Activated CD8-positive, alpha-beta memory T cell treated with anti-CD3 and anti-CD28 coated beads, Interleukin-2, amount 50 U/mL, for 24 hours (primary cell): ENCODE results near the gene ITK.
"Not testable (repeated sequence)": the region's sequence is repeated elsewhere in the genome, so short reads cannot be mapped to it uniquely, and the experiment has no call there.

Source experiments
- DNase-seq: peaks from one replicate; pipeline ENCODE4 v3.0.0-alpha.2; 2020; ENCODE audit errors: extremely low read depth

ITK gene

DNA sequence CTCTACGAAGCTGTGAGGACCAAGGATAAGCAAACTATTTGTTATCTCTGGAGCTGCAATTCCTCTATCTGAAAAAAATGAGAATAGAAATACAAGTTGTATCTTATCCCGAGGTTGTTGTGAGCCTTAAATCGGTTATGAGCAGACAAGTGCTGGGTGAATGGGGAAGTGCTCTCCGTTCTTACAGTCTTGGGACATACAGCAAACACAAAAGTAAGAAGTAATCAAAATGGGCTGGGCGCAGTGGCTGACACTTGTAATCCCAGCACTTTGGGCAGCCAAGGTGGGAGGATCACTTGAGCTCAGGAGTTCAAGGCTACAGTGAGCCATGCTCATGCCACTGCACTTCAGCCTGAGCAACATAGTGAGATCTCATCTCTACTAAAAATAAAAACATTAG is 31.7 kb downstream of the ITK start:
- no peak for DNase-seq

DNA sequence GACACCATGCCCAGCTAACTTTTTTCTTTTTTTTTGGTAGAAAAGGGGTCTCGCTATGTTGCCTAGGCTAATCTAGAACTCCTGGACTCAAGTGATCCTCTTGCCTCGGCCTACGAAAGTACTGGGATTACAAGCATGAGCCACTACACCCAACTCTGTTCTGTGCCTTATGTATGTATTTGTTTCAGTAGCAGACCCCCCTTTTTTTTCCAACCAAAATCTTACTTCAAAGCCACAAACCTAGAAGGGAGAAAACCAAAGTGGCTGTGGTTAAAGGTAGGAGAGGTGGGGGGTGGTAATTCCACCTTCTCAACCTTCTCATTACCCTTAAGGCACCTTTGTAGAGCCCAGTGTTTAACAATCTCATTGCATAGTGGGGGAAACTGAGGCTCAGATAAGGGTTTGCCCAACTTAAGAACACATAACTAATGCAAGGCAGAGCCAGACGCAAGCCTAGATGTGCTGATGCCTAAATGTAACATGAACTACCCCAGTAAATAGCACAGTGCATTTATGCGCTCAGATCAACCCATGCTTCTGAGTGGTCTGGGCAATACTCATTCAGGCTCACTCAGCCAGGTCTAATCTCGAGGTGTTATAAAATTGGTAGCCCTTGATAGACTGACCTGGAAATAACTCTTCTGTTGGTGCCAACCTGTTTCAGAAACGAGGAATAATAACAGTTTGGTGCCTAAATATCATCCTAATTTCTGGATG is 33.0 kb downstream of the ITK start:
- DNase-seq, result no peak

GRCh38 chr5:157214415-157214814 is 33.8 kb downstream of the ITK start:
- no peak for DNase-seq

DNA sequence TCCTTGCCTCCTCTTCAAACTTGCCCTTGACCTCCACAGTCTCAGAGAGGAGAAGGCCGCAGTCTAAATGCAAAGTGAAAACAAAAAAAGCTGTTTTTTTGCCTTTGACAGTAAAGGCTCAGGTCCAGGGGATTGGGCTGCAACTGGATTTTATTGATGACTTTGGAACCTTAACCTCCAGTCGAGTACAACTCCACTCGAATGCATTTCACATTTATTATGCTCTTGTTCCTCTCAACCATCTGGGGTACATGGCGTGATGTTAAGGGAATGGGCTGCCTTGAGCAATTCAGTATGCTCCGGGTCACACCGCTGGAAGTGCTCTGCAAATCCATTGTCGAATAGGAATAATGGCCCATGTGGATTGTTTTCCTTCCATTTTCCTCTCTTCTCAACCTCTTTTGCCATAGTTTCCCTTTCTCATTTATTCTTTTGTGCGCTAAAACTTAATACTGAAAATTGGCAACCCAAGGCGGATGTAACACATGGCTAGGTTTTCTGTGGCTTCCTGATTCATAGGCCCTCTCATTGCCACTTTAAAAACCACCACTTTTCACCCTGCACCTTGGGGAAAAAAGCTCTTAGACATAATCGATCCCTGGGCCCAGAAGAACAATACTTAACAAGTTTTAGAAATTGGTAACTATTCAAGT is 34.3 kb downstream of the ITK start:
- DNase-seq, result no peak

- DNase-seq, result no peak
Observed at GRCh38 chr5:157215514-157216167, 35.0 kb downstream of the ITK start.

DNA sequence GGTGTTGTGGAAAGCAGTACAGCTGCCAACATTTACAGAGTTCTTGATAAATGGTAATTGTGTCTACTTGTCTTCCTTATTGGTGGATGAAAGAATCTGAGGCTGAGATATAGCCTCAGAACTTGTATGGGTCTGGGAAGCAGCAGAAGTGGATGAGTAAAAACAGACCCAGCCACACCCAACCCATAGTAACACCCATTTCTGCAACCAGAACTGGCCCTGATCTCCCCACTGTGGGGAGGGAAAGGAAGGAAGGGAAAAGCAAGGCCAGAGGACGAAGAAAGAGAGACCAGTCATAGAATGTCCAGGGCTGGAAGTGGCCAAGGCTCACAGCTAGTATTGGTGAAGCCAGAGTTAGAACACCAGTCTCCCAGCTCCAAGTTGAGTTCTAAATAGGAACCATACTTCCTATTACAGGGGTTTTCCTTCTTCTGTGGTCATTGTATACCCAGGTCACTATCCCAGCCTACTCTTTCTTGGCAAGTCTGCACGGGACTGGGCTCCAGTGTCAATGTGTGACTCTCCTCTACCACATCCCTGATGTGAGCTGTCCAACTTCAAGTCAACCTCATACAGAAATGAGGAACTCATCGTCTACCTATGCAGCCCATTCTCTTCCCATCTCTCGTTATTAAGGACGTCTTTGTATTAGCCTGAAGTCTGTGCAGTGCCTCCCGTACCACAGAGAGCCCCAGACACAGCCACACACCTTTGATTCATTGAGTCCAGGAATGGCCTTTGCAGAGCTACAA is 35.9 kb downstream of the ITK start:
- no peak for DNase-seq

- DNase-seq, result no peak
Observed at GRCh38 chr5:157217289-157218024, 36.8 kb downstream of the ITK start.

DNA sequence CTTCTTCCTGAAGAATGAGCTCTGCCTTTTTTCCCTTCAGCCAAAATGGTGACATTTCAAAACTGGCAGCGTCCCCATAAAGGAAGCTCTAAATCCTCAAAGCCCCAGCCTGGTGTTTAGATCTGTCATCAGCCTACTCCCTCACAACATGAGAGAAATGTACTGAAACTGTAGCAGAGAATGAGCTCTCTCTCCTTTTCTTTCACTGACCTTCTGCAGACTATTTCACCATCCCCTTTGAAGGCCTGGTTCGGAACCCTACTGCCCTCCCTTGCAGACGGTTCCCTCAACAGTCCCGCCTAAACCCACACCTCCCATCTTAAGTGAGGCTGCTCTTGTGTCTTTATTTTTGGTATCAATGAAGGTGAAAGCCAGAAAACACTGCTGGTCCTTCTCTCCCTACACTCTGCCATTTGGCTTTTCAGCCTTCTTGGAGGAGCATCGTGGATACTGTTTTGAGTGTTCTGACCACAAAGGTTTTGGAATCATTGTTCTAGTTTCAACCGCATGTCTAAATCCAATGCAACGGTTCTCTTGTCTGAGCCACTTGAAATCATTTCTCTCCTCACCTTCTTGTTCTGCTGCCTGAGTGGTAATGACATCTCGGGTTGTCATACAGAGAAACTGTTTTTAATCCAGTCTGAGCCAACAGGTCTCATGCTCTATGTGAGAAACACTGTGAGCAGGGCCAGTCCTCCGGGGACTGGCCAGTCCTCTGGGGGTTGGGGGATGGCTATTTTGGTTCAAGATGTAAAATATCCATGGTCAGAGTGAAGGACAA is 39.0 kb downstream of the ITK start:
- no peak for DNase-seq

DNA sequence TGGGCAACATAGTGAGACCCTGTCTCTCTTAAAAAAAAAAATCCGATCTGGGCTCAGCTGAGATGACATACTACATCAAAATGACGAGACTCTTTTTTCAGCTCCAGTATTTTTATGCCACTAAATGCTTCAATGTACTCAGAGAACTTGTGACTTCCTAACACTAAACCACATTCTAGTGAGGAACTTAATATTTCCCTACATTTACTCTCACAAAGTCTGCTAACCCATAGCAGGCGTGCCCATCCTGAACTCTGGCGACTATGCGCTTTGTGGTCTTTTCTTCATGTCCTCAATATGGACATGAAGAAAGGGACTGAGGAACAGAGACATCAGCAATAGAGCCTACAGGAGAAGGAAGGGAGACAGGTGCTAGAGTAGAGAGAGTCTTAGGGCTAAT is 41.3 kb downstream of the ITK start:
- DNase-seq, result no peak

DNA sequence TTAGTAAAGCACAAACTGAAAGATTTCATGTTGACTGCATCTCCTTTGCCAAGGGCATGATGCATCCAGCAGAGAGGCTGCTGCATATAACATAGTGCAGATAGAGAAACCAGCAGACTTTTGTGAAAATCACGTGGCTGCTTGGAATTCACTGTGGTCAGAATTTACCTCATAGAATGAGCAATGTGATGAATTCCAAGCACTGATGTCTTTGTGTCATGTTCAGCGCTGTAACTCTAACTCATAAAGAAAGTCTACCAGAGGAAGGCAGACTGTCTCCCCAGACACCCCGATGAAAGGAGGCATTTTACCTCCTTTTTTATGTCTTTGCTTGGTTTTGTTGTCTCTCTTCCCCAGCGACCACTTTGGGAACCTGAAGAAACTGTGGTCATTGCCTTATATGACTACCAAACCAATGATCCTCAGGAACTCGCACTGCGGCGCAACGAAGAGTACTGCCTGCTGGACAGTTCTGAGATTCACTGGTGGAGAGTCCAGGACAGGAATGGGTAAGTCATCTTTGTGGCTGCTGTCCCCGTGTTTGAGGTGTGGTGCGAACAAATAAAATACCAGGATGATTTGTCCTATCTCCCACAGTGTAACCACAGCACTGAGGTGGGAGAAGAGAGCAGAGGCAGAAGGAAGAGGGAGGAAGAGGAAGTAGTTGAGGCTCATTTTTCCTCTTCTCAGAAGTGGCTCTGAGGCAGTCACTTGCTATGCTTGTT is 42.0 kb downstream of the ITK start:
- DNase-seq, result no peak

GRCh38 chr5:157225469-157226422 is 45.1 kb downstream of the ITK start:
- DNase-seq, result no peak

DNA sequence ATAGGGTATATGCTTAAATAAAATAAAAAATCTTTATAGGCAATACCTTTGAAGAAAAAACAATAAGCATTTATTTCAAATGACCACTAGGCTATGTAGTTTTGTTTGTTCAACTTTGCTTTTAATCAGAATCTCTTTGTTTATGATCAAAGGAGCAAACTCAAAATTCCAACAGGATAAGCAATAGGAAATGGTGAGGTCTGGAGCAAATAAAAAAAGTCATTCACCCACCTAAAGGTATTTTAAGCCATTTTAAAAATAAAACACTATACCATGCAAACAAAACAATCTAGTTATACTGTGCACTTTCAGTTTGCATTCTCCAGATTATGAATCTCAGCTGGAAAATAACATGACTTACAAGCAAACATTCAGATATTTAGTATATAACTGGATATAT is 50.0 kb downstream of the ITK start:
- no peak for DNase-seq

DNA sequence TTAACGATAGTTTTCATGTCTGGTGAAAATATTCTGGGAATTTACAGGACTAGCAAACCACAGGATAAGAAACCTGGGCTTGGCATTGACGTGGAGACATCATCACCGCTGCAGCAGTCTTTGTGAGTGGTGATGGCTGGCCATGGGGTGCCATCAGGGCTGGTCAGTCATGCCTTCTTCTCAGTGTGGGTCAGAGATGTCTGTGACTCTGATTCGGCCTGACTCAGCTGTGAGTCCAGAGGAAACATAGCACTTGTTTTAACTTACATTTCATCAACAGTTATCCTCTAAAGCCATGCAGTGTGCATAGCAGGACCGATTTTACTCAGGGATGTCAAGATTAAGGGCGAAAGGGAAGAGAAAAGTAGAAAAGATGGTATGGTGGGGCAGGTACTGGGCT is 52.1 kb downstream of the ITK start:
- DNase-seq, result no peak

DNA sequence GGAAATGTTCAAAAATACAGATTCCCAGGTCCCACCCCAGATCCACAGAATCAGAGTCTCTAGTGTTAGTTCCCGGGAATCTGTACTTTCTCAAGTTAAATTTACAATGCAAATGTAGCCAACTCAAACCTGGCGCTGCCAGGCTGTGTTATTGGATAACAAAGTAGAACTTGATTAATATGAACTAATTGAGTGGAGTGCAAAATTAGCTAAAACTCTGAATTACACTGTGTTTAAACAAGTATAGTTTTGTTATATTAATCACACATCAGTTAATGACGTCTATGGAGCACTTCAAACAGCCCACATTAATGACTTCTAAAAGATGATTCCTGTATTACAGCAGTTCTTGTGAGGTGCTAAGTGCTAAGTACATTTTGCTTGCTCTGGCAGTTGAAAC is 52.9 kb downstream of the ITK start:
- DNase-seq, result no peak

DNA sequence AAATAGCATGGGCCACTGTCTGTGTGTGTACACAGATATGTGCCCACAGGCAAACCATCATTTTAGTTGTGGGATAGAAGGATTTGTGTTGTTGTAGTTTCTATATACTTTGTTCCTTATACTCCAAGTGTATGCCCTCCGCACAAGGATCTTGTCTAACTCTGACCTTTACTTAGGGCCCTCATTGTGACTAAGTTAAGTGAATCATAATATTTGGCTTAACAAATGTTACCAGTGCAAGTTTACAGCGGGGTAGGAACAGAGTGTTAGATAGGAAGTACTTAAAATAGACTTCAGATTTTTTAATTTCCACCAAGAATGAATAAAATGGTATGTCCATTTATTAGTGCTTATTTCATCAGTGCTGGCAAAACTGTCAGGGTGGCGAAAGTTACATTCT is 55.8 kb downstream of the ITK start:
- no peak for DNase-seq

DNA sequence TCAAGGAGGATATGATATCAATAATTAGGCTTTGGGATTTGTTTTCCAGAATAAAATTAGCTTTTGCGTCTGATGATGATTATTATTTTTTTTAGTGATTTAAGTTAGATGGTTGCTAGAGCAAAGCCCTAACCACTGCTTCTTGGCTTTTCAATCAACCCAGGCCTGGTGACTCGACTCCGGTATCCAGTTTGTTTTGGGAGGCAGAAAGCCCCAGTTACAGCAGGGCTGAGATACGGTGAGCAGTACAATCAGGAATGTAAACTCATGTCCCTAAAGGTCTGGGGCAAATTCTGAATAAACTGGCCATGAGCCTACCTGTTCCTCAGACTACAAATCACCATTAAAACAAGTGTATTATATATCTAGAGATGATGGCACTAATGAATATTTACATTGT is 60.8 kb downstream of the ITK start:
- no peak for DNase-seq

DNA sequence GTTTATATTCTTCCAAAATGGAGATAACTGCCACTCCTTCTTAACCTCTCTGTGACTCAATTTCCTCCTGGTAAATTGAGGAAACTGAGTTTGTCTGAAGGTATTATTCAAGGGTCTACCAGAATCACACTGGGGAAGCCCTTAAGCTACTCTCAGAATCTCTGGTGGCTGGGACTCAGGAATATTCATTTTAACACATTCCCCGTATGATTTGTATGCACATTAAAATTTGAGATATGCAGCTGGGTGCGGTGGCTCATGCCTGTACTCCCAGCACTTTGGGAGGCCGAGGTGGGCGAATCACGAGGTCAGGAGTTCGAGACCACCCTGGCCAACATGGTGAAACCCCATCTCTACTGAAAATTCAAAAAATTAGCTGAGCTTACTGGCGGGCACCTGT is 64.1 kb downstream of the ITK start:
- DNase-seq, result not testable (repeated sequence)

DNA sequence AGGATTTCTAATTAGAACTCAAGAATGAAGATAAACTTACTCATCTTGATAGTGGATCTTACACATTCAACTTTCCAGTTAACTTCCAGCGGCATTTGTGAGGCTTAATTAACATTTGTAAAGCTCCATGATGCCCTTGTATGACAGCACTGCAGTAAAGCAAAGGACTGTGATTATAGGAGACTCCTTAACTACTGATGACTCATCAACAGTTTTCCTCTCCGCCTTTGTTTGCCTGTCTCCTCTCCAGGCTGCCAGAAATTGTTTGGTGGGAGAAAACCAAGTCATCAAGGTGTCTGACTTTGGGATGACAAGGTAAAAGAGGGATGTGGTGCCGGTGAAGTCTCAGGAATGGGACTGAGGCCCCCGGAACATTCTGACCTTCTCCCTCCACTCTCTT is 64.8 kb downstream of the ITK start:
- no peak for DNase-seq

DNA sequence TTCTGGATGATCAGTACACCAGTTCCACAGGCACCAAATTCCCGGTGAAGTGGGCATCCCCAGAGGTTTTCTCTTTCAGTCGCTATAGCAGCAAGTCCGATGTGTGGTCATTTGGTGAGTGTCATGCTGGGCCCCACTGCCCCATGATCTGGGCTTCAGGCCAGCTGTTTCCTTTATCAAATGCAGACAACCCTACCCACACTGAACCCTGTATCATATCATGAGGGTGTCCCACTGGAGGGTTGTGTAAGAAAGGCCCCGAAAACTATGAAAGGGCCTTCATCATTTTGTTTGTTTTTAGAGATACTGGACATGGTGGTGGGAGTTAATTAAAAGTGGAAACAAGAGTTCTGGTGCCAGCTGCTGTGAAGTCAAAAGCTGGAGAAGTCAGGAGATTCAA is 65.2 kb downstream of the ITK start:
- no peak for DNase-seq
